ENCODE measurements around the gene NSUN3. TPM values are rescaled to one million over a fixed set of nuclear protein-coding genes. Genes with fewer than 3 reads are reported as not detected.

Gene NSUN3
- 10 to 100 TPM; 11.9 to 15.5 TPM for total RNA-seq

- Mint-ChIP-seq H3K9me3 (peaks cover 2% of the 10 kb centered on the region), H3K4me1 (ENCODE audit: low read depth) (peaks cover 50% of the 10 kb centered on the region), H3K36me3 (ENCODE audit: low read depth) (peaks cover 33% of the 10 kb centered on the region), H3K4me3 (peak within 1 kb of the TSS; percentile 96), H3K27ac (peak within 1 kb of the TSS; percentile 99), H3K27me3 (no peaks in the 10 kb centered on the region)
- peak; percentile 90 for ATAC-seq
- CTCF ChIA-PET, result interaction anchor here (0.9 to 11.1 kb wide), 7 partner anchors 25 to 61 kb away, joined by 3 to 99 read pairs (median 4); partner anchors contain the start of gene STX19
- peak; percentile 89 for DNase-seq
- POLR2A ChIA-PET, result interaction anchor here (0.6 to 1.8 kb wide), 10 partner anchors 9 to 897 kb away, joined by 3 to 7 read pairs (median 4); no protein-coding TSS in a partner anchor
- intact Hi-C loops (cut with micrococcal nuclease), result loop anchor here (2.0 kb wide), 1 partner anchor 52 kb away; no protein-coding TSS in a partner anchor
- no peak for TF ChIP-seq CTCF (IDR thresholded peaks at IDR 0.05)
Observed at GRCh38 chr3:94062513-94063404, at the start of gene NSUN3, which contains the start of gene DHFR2. Gene NSUN3 (plus strand): TSS chr3:94063061. CDS start chr3:94063127, 66 bp downstream. Gene DHFR2 (minus strand): TSS chr3:94062916. CDS start chr3:94061511, 1,405 bp downstream.

- Mint-ChIP-seq H3K4me1 (ENCODE audit: low read depth) (peaks cover 28% of the 10 kb centered on the region), H3K36me3 (ENCODE audit: low read depth) (peaks cover 10% of the 10 kb centered on the region), H3K9me3 (no peaks in the 10 kb centered on the region), H3K27me3 (no peaks in the 10 kb centered on the region), H3K4me3 (no peak overlapping the region), H3K27ac (no peak overlapping the region)
- DNase-seq (no peak), ATAC-seq (no peak)
- ChIA-PET CTCF (interaction anchor here (0.7 to 2.1 kb wide), 4 partner anchors 13 to 46 kb away, joined by 3 to 4 read pairs (median 3); partner anchors contain the start of gene STX19), POLR2A (interaction anchor here (0.6 to 1.8 kb wide), 2 partner anchors 11 to 47 kb away, joined by 4 to 6 read pairs; partner anchors contain the start of genes DHFR2 and NSUN3)
- no peak for TF ChIP-seq CTCF (IDR thresholded peaks at IDR 0.05)
- intact Hi-C loops (cut with micrococcal nuclease), result no loop called here
Observed at GRCh38 chr3:94015025-94015424, 47.8 kb upstream of the NSUN3 start.

- Mint-ChIP-seq H3K9me3 (no peaks in the 10 kb centered on the region), H3K27me3 (no peaks in the 10 kb centered on the region), H3K4me1 (ENCODE audit: low read depth) (peaks cover 5% of the 10 kb centered on the region), H3K4me3 (no peak overlapping the region), H3K27ac (no peak overlapping the region), H3K36me3 (ENCODE audit: low read depth) (peaks cover 7% of the 10 kb centered on the region)
- no peak for ATAC-seq
- DNase-seq, result no peak
- no peak for TF ChIP-seq CTCF (IDR thresholded peaks at IDR 0.05)
- intact Hi-C loops (cut with micrococcal nuclease), result no loop called here
- CTCF ChIA-PET, result interaction anchor here (0.6 kb wide), 1 partner anchor 29 kb away, joined by 4 read pairs; no protein-coding TSS in a partner anchor
- POLR2A ChIA-PET, result no interaction called here
Observed at GRCh38 chr3:94019659-94020058, 43.2 kb upstream of the NSUN3 start.

- no peak overlapping the region for H3K4me3 Mint-ChIP-seq
- intact Hi-C loops (cut with micrococcal nuclease), result no loop called here
- ATAC-seq (no peak), DNase-seq (no peak)
- no peak for TF ChIP-seq CTCF (IDR thresholded peaks at IDR 0.05)
- H3K36me3 Mint-ChIP-seq (ENCODE audit: low read depth), result peaks cover 3% of the 10 kb centered on the region
- no peaks in the 10 kb centered on the region for H3K27me3 Mint-ChIP-seq
- CTCF ChIA-PET, result interaction anchor here (0.6 kb wide), 1 partner anchor 29 kb away, joined by 4 read pairs; no protein-coding TSS in a partner anchor
- no peaks in the 10 kb centered on the region for H3K4me1 Mint-ChIP-seq (ENCODE audit: low read depth)
- no peaks in the 10 kb centered on the region for H3K9me3 Mint-ChIP-seq
- no peak overlapping the region for H3K27ac Mint-ChIP-seq
- POLR2A ChIA-PET, result no interaction called here
Observed at GRCh38 chr3:94020293-94020692, 42.6 kb upstream of the NSUN3 start.

Measured in activated CD8-positive, alpha-beta T cell treated with anti-CD3 and anti-CD28 coated beads for 36 hours (primary cell).